SU-DHL-6 (cell line): ENCODE measurements around the gene ARHGAP6.

Experiments used
- H2AFZ ChIP-seq: fragments of 200-600 bp; sonication (generic); 2 replicates; pipeline ENCODE4 v1.6.1; 2014; ENCODE audit warnings: low read depth, mild to moderate bottlenecking, moderate library complexity, mixed read lengths, antibody characterized with exemption, low read length; ENCODE audit not compliant: severe bottlenecking
- H3F3A ChIP-seq: fragments of 200-600 bp; shearing (Covaris generic); 2 replicates; pipeline ENCODE4 v1.6.0; 2016; ENCODE audit warnings: antibody characterized with exemption, mild to moderate bottlenecking; ENCODE audit not compliant: insufficient read depth
- H3K27ac ChIP-seq: fragments of 200-600 bp; sonication (generic); 2 replicates; pipeline ENCODE4 v1.5.1; 2016; ENCODE audit warnings: low read depth, mild to moderate bottlenecking, low read length, moderate library complexity, mixed read lengths
- H3K27me3 ChIP-seq: fragments of 200-600 bp; sonication (generic), shearing (Covaris generic); 2 replicates; pipeline ENCODE4 v1.6.0; 2014; ENCODE audit warnings: mild to moderate bottlenecking, low read length
- H3K36me3 ChIP-seq: fragments of 200-600 bp; sonication (generic); 2 replicates; pipeline ENCODE4 v1.6.1; 2014; ENCODE audit warnings: mild to moderate bottlenecking, low read length, mixed read lengths
- H3K4me2 ChIP-seq: fragments of 300-600, 200-600 bp; shearing (Covaris generic), sonication (generic); 2 replicates; pipeline ENCODE4 v1.6.0; 2014; ENCODE audit warnings: low read length, low read depth, mild to moderate bottlenecking; ENCODE audit not compliant: poor library complexity, severe bottlenecking
- H3K4me3 ChIP-seq: fragments of 200-600 bp; sonication (generic); 2 replicates; pipeline ENCODE4 v1.5.1; 2014; ENCODE audit warnings: antibody characterized with exemption, low read length, mild to moderate bottlenecking, mixed read lengths; ENCODE audit not compliant: insufficient read depth, poor library complexity, severe bottlenecking
- H3K79me2 ChIP-seq: fragments of 200-600 bp; sonication (generic); 2 replicates; pipeline ENCODE4 v1.6.1; 2014; ENCODE audit warnings: mild to moderate bottlenecking, low read length, moderate library complexity; ENCODE audit not compliant: insufficient read depth
- H3K9ac ChIP-seq: fragments of 200-600 bp; sonication (generic); 2 replicates; pipeline ENCODE4 v1.7.0; 2014; ENCODE audit warnings: mild to moderate bottlenecking, low read length
- H3K9me2 ChIP-seq: fragments of 200-600 bp; sonication (generic); replicated peaks from 2 replicates; pipeline ENCODE4 v1.6.1; 2014; ENCODE audit warnings: low read length; ENCODE audit not compliant: insufficient read depth
- H3K9me3 ChIP-seq: fragments of 200-600 bp; sonication (generic); 2 replicates; pipeline ENCODE4 v1.6.1; 2014; ENCODE audit warnings: low read length, mixed read lengths; ENCODE audit not compliant: insufficient read depth
- H4K20me1 ChIP-seq: fragments of 200-600 bp; sonication (generic); 2 replicates; pipeline ENCODE4 v1.6.1; 2014; ENCODE audit warnings: low read depth, mild to moderate bottlenecking, antibody characterized with exemption, low read length, moderate library complexity, mixed read lengths
- CTCF ChIP-seq: fragments of 200-600 bp; sonication (generic); IDR thresholded peaks from one replicate; pipeline ENCODE4 v1.5.1; 2017; ENCODE audit warnings: antibody characterized with exemption, mild to moderate bottlenecking, low read length, moderate library complexity; ENCODE audit not compliant: insufficient read depth, poor library complexity, severe bottlenecking
- EZH2phosphoT487 ChIP-seq: fragments of 200-600 bp; sonication (generic), shearing (Covaris generic); conservative IDR thresholded peaks from 2 replicates; pipeline ENCODE4 v1.6.1; 2018; ENCODE audit warnings: mild to moderate bottlenecking, antibody characterized with exemption, low read length, moderate library complexity, mixed read lengths

The ARHGAP6 gene

GRCh38 chrX:11458170-11458569 lies 207.6 kb downstream of the ARHGAP6 start:
- Histone ChIP-seq H3K27me3 (no peaks in the 10 kb centered on the region), H2AFZ (no peak overlapping the region), H3K27ac (no peak overlapping the region), H3K79me2 (no peaks in the 10 kb centered on the region), H3K9ac (no peak overlapping the region), H3K4me2 (no peak overlapping the region), H3F3A (no peaks in the 10 kb centered on the region), H3K36me3 (no peaks in the 10 kb centered on the region), H3K9me3 (no peaks in the 10 kb centered on the region), H3K4me3 (no peak overlapping the region), H3K9me2 (no peaks in the 10 kb centered on the region), H4K20me1 (no peaks in the 10 kb centered on the region)
- no peak for TF ChIP-seq CTCF
- TF ChIP-seq EZH2phosphoT487 = no peak

- Histone ChIP-seq H4K20me1 (no peaks in the 10 kb centered on the region), H3K9ac (no peak overlapping the region), H3K9me2 (no peaks in the 10 kb centered on the region), H3F3A (no peaks in the 10 kb centered on the region), H3K79me2 (no peaks in the 10 kb centered on the region), H3K36me3 (no peaks in the 10 kb centered on the region), H3K9me3 (no peaks in the 10 kb centered on the region), H3K27ac (no peak overlapping the region), H3K4me3 (no peak overlapping the region), H3K4me2 (no peak overlapping the region), H2AFZ (no peak overlapping the region), H3K27me3 (no peaks in the 10 kb centered on the region)
- no peak for TF ChIP-seq EZH2phosphoT487
- TF ChIP-seq CTCF = no peak
These were observed 214.6 kb downstream of the ARHGAP6 start for GRCh38 chrX:11451151-11451550.

GRCh38 chrX:11450354-11450753 lies 215.4 kb downstream of the ARHGAP6 start:
- no peaks in the 10 kb centered on the region for H3K27me3 ChIP-seq
- no peaks in the 10 kb centered on the region for H3K9me2 ChIP-seq
- H3K79me2 ChIP-seq = no peaks in the 10 kb centered on the region
- H3K9me3 ChIP-seq = no peaks in the 10 kb centered on the region
- no peak overlapping the region for H3K4me3 ChIP-seq
- TF ChIP-seq CTCF (no peak), EZH2phosphoT487 (no peak)
- no peak overlapping the region for H3K27ac ChIP-seq
- H2AFZ ChIP-seq = no peak overlapping the region
- H3F3A ChIP-seq = no peaks in the 10 kb centered on the region
- H4K20me1 ChIP-seq = no peaks in the 10 kb centered on the region
- H3K4me2 ChIP-seq = no peak overlapping the region
- no peaks in the 10 kb centered on the region for H3K36me3 ChIP-seq
- H3K9ac ChIP-seq = no peak overlapping the region

- no peaks in the 10 kb centered on the region for H4K20me1 ChIP-seq
- TF ChIP-seq CTCF (no peak), EZH2phosphoT487 (no peak)
- H3K4me2 ChIP-seq = no peak overlapping the region
- no peaks in the 10 kb centered on the region for H3K27me3 ChIP-seq
- no peaks in the 10 kb centered on the region for H3K9me3 ChIP-seq
- no peaks in the 10 kb centered on the region for H3K36me3 ChIP-seq
- H3K4me3 ChIP-seq = no peak overlapping the region
- no peak overlapping the region for H3K27ac ChIP-seq
- no peak overlapping the region for H3K9ac ChIP-seq
- no peak overlapping the region for H2AFZ ChIP-seq
- H3K9me2 ChIP-seq = no peaks in the 10 kb centered on the region
- H3K79me2 ChIP-seq = no peaks in the 10 kb centered on the region
- no peaks in the 10 kb centered on the region for H3F3A ChIP-seq
These were observed 216.1 kb downstream of the ARHGAP6 start for GRCh38 chrX:11449613-11450012.
